Frontal cortex (tissue), 4 donors: Measurements from ENCODE around the gene SLC13A3. TPM values are rescaled to one million over a fixed set of nuclear protein-coding genes. Genes with fewer than 3 reads are reported as not detected.
A peak's percentile ranks its signal among the peaks of the same experiment; 100 is the strongest.

Experiments
- DNase-seq, 2 donors: peaks; one replicate each; pipeline ENCODE4 v3.0.0; 2012; ENCODE audit warnings: low spot score in 2 of 2
- FAIRE-seq: peaks from 2 replicates; lab custom pipeline; 2012; peaks lifted over from hg19 to GRCh38; lab: Jason Lieb, UNC
- total RNA-seq: library from RNA; depleted of rRNA; stranded (reverse); fragments of >200 nt; gene quantifications from one replicate; pipeline ENCODE4 v1.2.3, GENCODE V29; 2014
- donor health status: control.
- donor health status: control.
- donor health status: control.

Gene SLC13A3
- total RNA-seq, 1 donor from 2014 or later, result 10.2 TPM

- FAIRE-seq (no peak), DNase-seq (no peak)
These were observed 10.4 kb upstream of the SLC13A3 start for GRCh38 chr20:46661659-46662058.

DNA sequence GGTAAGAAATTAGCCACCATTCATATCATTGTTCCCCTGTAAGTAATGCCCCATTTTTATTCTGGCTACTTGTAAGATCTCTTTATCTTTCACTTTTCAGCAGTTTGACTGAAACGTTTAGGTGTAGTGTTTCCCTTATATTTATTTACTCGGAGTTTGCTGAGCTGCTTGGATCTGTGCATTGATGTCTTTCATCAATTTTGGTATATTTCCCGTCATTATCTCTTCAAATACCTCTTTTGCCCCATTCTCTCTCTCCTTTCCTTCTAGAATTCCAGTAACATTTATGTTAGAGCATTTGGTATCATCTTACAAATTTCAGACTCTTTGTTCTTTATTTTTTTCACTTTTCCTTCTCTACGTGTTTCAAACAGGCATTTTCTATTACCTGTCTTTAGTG, 9.2 kb upstream of the SLC13A3 start:
- FAIRE-seq, result no peak
- DNase-seq, result no peak

GRCh38 chr20:46657618-46658017, 6.4 kb upstream of the SLC13A3 start:
- FAIRE-seq (no peak), DNase-seq (no peak)

DNA sequence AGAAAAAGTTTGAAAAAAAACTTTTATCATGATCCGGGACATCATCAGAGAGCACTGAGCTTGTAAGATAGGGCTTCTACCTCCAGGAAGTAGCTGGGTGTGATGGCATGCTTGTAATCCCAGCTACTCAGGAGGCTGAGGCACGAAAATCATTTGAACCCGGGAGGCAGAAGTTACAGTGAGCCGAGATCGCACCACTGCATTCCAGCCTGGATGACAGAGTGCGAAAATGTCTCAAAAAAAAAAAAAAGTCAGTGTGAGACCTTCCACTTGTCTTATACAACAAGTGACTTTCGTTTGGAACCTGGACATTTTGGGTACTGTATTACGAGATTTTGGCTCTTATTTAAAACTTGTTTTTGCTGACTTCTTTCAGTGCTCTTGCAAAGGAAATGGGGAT, 5.9 kb upstream of the SLC13A3 start:
- FAIRE-seq, result no peak
- DNase-seq, result no peak

GRCh38 chr20:46652699-46653098, 1.4 kb upstream of the SLC13A3 start:
- DNase-seq (no peak), FAIRE-seq (no peak)

DNA sequence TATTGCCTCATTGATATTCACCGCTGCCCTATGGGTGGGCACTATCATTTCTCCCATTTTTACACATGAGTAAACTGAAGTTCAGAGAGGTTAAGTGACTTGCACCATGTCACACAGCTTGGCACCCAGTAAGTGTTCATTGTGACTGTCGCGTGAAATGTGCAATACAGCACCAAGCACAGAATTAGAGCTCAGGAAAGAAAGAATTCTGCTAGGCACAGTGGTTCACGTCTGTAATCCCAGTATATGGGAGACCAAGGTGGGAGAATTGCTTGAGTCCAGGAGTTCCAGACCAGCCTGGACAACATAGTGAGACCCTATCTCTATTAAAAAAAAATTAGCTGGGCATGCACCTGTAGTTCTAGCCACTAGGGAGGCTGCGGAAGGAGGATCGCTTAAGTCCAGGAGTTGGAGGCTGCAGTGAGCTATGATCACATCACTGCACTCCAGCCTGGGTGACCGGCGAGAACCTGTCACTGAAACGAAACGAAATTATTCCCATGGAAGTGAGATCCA, 626 bp downstream of the SLC13A3 start:
- FAIRE-seq, result no peak

GRCh38 chr20:46649965-46650542, 1.2 kb downstream of the SLC13A3 start:
- DNase-seq (no peak), FAIRE-seq (no peak)

More for the DNA sequence above, 626 bp downstream of the SLC13A3 start:
- DNase-seq, result no peak

DNA sequence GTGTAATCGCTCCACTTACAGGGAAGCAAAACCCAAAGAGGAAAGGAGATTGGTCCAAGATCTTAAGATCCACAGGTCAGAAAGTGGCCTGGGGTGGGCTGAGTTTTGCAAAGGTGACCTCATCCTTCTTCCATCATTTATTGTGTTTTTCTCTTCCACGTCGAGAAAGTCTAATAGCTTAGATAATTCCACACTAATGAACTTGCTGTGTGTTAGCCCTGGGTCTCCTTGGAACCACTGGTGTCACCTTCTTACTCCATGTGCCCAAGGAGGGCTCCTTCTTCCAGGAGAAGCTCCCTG, 1.7 kb downstream of the SLC13A3 start:
- no peak for DNase-seq
- no peak for FAIRE-seq

GRCh38 chr20:46648903-46649649, 2.2 kb downstream of the SLC13A3 start:
- FAIRE-seq (no peak), DNase-seq (no peak)

GRCh38 chr20:46647469-46647868, 3.8 kb downstream of the SLC13A3 start:
- DNase-seq, result peak in 1 of 2 donors; percentile 17
- no peak for FAIRE-seq

DNA sequence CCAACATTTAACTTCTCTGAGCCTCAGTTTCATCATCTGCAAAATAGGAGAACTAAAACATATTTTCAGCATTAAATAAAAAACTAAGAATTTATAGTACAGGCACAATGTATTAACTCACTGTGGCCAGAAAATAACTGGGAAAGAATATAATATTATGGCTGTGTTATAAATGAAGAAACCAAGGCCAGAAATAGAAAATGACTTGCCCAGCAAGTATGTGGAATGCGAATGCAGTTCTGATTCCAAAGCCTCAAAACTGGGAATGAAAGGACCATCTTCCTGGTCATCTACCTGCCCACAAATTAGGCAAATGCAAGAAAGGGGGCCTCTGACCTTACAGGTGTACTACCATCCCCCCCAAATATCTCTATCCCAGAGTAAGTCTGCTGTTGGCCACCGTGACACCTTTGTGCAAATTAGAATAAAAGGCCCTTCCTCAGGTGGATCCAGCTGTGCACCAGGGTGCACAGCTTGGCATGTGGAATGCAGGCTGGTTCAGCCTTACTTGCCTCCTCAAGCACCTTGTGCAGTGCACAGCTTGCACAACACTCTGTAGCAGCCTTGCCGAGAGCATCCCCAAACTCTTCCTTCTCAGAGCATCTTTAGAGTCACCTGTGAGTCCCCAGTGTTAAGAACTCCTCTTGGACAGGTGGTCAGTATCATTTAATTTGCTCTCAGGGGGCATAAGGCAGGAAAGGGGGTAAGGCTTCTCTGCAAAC, 4.4 kb downstream of the SLC13A3 start:
- DNase-seq (no peak), FAIRE-seq (no peak)

- no peak for FAIRE-seq
These were observed 5.1 kb downstream of the SLC13A3 start for GRCh38 chr20:46646122-46646521.

DNA sequence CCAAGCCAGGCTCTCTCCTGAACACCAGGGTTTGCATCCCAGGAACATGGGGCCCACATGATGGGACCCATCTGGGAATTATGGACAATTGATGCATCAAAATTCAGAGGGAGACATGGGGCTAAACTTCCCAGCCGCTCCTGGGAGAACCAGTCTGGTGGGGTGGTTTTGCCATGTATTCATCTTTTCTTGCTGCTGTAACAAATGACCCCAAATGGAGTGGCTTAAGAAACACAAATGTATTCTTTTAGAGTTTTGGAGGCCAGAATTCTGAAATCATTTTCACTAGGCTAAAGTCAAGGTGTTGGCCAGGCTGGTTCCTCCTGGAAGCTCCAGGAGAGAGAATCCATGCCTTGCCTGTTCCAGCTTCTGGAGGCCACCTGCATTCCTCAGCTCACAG, 6.5 kb downstream of the SLC13A3 start:
- DNase-seq (no peak), FAIRE-seq (no peak)

More at GRCh38 chr20:46646122-46646521, 5.1 kb downstream of the SLC13A3 start:
- DNase-seq, result no peak

DNA sequence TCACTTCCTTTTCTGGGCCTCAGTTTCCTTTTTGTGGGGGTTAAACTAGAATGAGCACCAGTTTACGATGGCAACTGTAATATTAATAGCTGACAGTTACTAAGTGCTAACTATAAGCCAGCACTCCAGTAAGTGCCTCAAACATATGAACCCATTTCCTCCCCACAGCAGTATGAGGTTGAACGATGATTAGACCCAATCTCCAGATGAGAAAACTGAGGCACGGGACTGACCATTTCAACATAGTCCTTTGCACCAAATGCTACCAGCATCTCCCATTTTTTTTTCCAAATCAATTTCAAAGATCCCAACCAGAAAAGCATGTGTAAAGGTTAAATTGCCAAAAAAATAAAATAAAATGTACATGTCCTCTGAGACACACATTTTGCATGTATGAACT, 7.1 kb downstream of the SLC13A3 start:
- FAIRE-seq (no peak), DNase-seq (no peak)

- DNase-seq (no peak), FAIRE-seq (no peak)
These were observed 8.3 kb downstream of the SLC13A3 start for GRCh38 chr20:46642969-46643343.

DNA sequence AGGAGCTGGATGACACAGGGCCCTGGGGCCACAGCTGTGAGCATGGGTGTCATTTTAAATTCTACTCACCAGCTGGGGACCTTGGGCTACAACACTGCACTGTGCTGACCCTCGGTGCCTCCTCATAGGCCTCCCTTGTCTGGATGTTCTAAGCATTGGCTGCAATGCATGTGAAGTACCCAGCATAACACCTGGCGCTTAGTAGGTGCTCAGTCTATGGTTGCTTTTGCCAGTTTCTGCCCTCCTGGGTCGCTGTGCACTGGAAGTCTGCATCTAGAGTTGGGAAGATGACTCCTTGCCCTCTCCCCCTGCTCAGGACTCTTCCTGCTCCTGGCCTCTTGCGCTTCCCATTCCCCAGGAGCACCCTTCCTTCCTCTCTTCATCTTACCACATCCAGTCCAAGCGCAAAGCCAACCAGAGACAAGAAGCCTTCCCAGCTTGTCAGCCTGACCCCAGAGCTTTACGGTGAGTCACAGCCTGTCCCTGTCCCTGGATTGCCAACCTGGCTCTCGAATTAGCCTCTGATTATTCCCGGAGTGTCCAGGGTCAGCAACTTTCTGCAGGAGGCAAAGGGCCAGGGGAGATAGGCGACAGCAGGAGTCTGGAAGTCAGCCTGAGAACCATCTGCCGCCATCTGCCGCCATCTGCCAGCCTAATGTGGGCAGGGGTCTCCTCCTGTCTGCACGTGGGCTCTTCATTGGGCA, 8.8 kb downstream of the SLC13A3 start:
- FAIRE-seq (no peak), DNase-seq (no peak)

- FAIRE-seq (no peak), DNase-seq (no peak)
These were observed 9.8 kb downstream of the SLC13A3 start for GRCh38 chr20:46641424-46641823.

GRCh38 chr20:46640536-46641311, 10.5 kb downstream of the SLC13A3 start:
- FAIRE-seq (no peak), DNase-seq (no peak)

GRCh38 chr20:46640044-46640443, 11.2 kb downstream of the SLC13A3 start:
- DNase-seq, result no peak
- no peak for FAIRE-seq

- DNase-seq (no peak), FAIRE-seq (no peak)
These were observed 11.7 kb downstream of the SLC13A3 start for GRCh38 chr20:46639587-46639986.
